HG02981 (cell line): ENCODE data around the gene NR3C1.

Experiments used
- ATAC-seq: cut with Tn5 transposase; IDR thresholded peaks from one replicate; pipeline ENCODE4 v1.9.1; 2021; ENCODE audit warnings: mild to moderate bottlenecking, moderate library complexity; ENCODE audit not compliant: unreplicated experiment

NR3C1 gene

GRCh38 chr5:143372187-143372829, 31.2 kb downstream of the NR3C1 start:
- ATAC-seq, result no peak

DNA sequence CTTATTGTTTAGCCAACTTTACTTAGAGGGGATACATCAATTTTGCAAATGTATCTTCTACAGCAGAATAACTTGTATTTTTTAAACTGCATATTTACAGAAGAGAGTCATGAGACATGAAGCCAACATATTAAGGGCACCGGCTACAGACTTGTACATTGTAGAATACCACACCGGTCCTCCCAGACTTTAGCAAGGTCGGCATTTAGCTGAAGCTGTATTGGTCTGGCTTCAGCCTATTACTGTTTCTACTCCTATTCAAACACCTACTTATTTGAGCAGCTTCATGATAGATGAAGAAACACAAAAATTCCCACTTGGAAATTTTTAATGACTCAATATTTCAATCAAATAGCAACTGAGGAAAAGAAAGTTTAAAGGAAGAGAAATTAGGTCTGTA, 33.0 kb downstream of the NR3C1 start:
- no peak for ATAC-seq

DNA sequence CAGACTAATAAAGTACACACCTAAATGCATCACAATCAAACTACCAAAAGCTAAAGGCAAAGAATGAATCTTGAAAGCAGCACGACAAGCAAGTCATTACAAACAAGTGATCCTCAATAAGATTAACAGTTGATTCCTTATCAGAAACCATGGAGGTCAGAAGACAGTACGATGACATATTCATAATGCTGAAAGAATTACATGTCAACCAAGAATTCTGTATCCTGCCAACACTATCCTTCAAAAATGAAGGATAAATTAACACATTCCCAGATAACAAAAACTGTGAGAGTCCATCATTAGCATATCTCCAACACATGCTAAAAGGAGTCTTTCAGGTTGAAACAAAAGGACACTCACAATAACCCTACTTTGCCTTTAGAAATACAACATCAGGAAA, 39.4 kb downstream of the NR3C1 start:
- no peak for ATAC-seq

GRCh38 chr5:143362664-143363227, 40.7 kb downstream of the NR3C1 start:
- no peak for ATAC-seq

DNA sequence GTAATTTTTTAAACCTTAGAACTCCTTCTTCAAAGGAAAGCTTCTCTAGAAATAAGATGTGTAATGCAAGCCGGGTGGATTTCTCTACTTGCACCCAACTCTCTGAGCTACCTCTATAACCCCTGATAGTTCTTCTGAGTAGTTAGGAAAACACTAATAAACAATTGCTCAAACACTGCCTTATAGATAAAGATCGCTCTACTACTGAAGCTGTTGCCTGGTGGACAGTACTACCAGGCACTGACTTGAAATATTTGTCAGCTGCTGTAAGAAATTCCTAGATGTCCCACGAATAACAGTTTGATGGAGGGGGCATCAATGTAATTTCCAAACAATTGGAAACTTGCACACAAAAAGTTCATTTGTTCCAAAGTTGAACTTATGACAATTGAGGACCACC, 42.0 kb downstream of the NR3C1 start:
- ATAC-seq, result no peak

DNA sequence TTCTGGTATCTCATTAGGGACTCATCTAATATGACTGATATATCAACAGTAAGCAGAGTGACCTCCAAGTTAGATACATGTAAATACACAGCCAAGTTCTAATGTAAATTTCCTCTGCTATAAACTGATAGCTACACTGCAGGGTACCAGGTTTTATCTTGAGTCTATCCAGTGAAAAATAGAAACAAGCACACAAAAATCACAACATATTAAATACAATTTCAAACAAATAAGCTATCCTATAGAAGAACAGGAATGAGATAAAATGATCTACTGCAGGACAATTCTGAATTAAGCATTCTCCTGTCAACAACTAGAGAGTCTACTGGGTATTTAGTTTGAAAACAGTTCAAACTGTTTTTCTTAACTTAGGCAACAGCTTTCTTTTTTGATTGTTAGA, 42.7 kb downstream of the NR3C1 start:
- no peak for ATAC-seq

DNA sequence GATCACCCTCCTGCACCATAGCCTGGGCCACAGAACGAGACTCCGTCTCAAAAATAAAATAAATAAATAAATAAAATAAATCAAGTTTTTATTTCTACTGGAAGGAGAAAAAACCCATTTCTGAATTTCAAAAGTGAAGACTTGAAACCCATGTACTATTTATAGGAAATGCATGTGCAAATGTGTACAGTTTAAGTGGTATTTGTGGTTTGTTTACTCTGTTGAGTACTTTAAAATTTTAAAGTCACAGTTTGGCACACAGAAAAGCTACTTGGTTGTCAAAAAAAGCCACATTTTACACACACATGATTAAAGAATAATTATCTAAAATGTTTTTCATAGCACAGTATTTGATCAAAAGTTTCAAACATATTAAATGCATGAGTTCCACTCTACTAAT, 43.6 kb downstream of the NR3C1 start:
- ATAC-seq, result no peak

DNA sequence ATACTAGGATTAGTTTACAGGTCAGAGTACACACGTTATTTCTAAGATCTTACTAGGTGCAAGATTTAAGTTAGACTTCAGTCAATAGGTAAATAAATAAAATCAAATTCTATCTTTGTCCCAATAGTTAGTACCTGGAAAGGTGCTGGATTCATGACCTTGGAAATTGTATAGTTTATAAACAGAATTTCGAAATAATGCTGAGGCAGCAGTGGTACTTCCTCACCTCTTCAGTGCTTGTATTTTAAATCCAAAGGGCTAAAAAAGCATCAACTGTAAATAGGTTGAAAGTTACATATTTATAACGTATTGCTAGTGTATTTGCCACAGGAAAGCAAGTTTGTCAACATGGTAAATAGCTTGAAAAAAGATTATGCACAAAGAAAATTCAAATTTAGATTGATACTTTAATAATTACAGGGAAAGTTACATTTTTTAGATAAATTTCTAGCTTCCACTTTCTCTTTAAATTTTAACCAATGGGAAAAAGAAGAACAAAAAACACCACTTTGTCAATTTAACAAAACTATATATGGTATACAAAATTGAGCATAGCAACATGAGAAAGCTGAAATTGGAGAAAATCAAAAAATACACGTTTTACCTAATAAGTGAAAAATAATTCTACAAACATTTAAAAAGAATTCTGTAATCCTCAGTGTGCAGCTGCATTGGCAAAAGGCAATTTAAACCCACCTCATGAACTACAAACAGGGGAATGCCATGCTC, 46.5 kb downstream of the NR3C1 start:
- no peak for ATAC-seq

DNA sequence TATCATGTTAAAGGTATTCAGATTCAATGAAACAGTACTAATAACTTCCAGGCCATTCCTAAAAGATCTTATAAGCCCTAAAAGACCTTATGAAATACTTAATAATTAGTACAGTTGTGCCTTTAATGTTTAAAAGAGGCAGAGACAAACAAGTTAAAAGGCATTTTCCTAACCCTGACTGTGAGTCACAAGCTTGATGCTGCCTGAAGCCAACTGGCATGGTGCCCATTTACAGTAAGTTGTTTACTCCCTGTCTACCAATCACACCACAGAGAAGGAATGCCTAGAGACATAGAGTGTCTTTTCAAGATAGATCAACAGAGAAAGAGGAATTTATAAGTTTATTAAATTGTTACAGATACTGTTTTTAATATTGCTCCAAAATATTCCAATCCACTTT, 47.8 kb downstream of the NR3C1 start:
- no peak for ATAC-seq

- peak; percentile 34 for ATAC-seq
Measured at GRCh38 chr5:143354025-143354424, 49.5 kb downstream of the NR3C1 start.

DNA sequence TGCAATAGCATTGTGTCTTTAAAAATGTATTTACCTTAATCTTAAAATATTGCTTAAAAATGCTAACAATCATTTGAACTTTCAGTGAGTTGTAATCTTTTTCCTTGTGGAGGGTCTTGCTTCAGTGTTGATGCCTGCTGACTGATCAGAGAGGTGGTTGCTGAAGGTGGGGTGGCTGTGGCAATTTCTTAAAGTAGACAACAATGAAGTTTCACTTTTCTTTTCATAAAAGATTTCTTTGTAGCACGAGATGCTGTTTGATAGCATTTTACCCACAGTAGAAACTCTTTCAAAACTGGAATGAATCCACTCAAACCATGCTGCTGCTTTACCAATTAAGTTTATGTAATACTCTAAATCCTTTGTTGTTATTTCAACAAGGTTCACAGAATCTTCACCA, 50.8 kb downstream of the NR3C1 start:
- no peak for ATAC-seq

- ATAC-seq, result peak; percentile 32
Measured at GRCh38 chr5:143350751-143351602, 52.5 kb downstream of the NR3C1 start.

DNA sequence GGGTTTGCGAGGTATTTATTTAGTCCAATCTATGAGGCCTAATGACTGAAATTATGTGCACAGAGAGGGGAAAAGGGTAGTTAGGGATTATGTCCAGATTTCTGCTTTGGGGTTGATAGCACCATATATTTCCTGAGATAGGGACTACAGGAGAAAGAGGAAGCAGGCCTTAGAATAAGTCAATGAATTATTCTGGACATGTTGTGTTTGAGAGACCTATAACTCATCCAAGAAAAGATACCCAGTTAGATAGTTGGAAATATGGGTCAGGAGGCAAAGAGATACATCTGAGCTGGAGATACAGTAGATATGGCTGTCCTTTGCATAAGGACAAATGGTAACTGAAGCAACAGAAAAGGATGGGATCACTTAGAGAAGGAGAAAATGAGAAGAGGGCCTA, 53.1 kb downstream of the NR3C1 start:
- no peak for ATAC-seq

GRCh38 chr5:143349177-143349576, 54.3 kb downstream of the NR3C1 start:
- ATAC-seq, result no peak

DNA sequence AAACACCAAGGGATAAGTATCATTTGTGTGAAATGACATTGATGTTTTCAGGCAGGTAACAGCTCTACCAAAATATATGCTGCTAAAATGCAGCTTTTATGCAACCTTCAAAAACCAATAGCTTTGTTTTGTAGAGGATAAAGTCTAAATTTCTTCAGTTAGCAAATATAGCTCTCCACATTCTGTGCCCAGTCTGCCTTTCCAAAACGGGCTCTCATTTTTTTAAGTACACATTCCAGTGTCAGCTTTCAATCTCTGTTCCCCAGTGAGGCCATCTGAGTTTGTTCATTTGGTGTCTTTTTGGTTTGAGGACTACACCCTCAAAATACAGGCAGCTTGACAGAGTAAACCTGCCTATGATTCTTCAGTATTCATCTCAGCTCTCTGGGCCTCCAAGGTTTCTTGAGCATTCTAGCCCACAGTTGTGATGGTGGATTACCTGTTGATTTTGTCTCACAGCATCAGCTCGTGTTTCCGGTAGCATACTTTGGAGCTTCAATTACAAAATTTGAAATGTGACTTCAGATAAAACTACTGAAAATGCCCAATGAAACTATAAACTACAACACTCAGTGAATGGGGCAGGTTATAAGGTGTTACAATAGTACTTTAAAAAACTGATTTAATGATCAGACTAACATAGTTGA, 55.7 kb downstream of the NR3C1 start:
- no peak for ATAC-seq

DNA sequence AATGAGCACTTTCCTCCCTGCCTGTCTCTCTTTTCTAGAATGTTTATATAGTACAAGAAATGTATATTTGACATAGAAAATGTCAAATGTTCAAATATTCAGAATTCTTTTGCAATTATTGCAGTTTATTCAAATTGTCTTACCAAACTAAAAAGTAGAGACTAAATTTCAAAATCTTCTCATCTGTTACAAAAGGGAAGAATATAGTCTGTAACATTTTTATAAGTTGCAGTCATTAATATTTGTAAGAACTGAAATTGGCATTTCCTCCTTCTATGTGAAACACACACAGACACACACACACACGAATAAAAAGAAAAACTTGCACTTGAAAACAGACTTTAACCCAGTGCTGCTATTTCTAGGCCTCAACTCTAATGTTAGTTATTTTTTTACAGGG, 56.4 kb downstream of the NR3C1 start:
- ATAC-seq, result no peak

DNA sequence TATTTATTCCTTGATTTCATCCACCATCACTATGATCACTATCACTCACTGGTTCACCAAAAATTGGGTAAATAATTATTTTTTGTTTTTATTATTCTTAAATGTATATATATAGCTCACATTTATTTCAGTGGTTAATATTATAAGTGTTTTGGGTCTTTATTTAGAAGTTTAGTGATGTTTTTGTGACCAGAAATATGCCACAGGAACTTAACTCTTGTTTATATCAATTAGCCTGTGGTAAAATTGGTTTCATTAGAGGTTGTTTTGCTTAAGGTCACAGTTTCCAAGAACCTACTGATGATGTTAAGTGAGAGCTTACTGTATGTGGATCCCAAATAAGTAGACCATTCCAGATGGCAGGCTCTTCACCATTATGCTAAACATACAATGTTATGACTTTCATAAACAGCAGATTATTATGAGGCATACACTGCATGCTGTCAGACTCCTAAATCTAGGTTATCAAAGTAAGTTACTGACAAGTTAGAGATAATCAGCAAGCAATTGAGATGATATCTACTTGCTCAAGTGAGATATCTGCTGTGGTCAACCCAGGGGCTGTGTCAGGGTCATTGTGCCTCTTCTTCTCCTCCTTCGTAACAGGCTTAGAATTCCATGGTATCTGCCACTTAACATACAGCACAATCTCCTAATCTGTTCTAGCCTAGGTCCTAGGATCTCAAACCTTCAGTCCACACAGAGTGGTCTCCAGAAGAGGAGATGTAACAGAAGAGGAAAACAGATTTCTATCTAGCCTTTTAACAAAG, 57.6 kb downstream of the NR3C1 start:
- no peak for ATAC-seq

- ATAC-seq, result no peak
Measured at GRCh38 chr5:143343042-143343441, 60.4 kb downstream of the NR3C1 start.

DNA sequence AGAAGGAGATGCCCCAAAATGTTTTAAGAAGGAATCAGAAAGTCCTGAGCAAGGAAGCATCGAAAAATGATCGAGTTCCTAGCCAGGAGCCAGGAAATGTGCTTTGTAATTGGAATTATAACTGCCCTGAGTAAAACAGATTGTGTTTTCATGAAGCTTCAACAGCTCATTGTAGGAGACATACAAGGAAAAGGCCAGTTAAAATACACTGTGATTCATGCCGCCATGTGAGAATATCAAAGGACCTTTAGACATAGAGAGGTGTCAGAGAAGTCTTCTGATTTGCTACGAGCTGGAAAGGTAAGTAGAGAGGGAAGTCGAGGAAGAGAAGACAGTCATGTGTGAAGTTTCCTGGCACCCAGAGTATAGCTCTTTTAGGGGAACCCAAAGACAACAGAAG, 60.9 kb downstream of the NR3C1 start:
- no peak for ATAC-seq

DNA sequence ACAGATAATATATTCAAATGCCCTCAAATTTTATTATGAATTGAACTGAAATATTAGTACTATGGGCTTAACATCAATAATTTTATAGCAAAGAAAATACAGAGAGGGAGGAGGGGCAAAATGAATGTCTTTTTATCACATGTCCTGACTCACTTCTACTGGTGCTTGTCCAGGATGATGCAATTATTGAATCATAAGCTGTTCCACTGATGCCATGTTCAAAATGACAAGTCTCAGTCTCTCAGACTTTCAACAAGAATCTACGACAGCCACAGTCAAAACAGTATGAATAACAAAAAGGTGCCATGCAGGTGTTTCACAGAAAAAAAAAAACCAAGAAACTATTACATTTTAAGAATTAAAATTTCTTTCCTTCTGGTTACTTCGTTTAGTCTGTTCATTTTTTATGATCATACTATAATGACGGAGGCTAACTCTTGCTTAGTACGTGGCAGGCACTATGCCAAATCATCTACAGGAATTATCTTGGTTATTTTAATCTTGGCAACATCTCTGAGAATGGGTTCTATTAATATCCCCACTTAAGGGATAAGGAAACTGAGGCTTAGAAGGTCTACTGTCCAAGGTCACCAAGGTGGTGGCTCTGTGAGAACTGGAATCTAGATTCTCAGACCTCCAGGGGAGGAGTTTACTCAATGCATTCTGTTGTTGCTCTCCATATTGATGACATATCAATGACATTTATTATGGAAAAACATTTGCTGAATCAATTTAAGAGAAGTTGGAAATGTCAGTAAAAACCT, 61.5 kb downstream of the NR3C1 start:
- ATAC-seq, result no peak
